ENCODE results near the gene KRTAP12-4. TPM values are rescaled to one million over a fixed set of nuclear protein-coding genes. Genes with fewer than 3 reads are reported as not detected.
"Not testable (repeated sequence)": the region's sequence is repeated elsewhere in the genome, so short reads cannot be mapped to it uniquely, and the experiment has no call there.

The KRTAP12-4 gene
- total RNA-seq, 1 donor from 2014 or later = not detected

- H3K27me3 ChIP-seq (ENCODE audit: control insufficient read depth in 3 of 3, insufficient read depth in 3 of 3, low read length in 3 of 3) = peaks cover 0 to 17% (median 11%) of the 10 kb centered on the region in 3 donors
- H3K4me3 ChIP-seq (ENCODE audit: low read length in 3 of 3) = no peak overlapping the region
- no peaks in the 10 kb centered on the region for H3K36me3 ChIP-seq (ENCODE audit: control insufficient read depth in 3 of 3, insufficient read depth in 3 of 3, low read length in 3 of 3)
- no peak overlapping the region for H3K27ac ChIP-seq (ENCODE audit: low read depth, low read length)
- no peaks in the 10 kb centered on the region for H3K4me1 ChIP-seq (ENCODE audit: control insufficient read depth in 3 of 3, insufficient read depth in 3 of 3, low read length in 3 of 3)
- no peaks in the 10 kb centered on the region for H3K9me3 ChIP-seq (ENCODE audit: control insufficient read depth in 3 of 3, low read length in 3 of 3)
- no peak overlapping the region for H3K9ac ChIP-seq (ENCODE audit: low read depth in 1 of 3, low read length in 3 of 3)
These were observed 23.4 kb upstream of the KRTAP12-4 start for GRCh38 chr21:44677881-44678280.

DNA sequence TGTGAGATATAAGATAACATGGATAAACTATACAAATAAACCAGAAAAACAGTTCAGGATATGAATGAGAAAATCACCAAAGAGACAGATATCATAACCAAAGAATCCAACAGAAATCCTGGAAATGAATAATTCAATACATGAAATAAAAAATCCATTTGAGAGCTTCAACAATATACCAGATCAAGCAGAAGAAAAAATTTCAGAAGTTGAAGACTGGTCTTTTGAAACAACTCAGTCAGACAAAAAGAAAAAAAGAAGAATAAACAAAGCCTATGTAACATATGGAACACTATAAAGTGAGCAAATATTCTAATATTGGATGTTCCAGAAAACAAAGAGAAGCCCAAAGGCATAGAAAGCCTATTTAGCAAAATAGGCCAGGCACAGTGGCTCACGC lies 17.5 kb upstream of the KRTAP12-4 start:
- Histone ChIP-seq H3K9ac (ENCODE audit: low read depth in 1 of 3, low read length in 3 of 3) (no peak overlapping the region), H3K27me3 (ENCODE audit: control insufficient read depth in 3 of 3, insufficient read depth in 3 of 3, low read length in 3 of 3) (peaks cover 0 to 10% (median under 1%) of the 10 kb centered on the region in 3 donors), H3K36me3 (ENCODE audit: control insufficient read depth in 3 of 3, insufficient read depth in 3 of 3, low read length in 3 of 3) (no peaks in the 10 kb centered on the region), H3K4me1 (ENCODE audit: control insufficient read depth in 3 of 3, insufficient read depth in 3 of 3, low read length in 3 of 3) (no peaks in the 10 kb centered on the region), H3K9me3 (ENCODE audit: control insufficient read depth in 3 of 3, low read length in 3 of 3) (peaks cover 0 to 7% (median 4%) of the 10 kb centered on the region in 3 donors), H3K4me3 (ENCODE audit: low read length in 3 of 3) (no peak overlapping the region), H3K27ac (ENCODE audit: low read depth, low read length) (no peak overlapping the region)

DNA sequence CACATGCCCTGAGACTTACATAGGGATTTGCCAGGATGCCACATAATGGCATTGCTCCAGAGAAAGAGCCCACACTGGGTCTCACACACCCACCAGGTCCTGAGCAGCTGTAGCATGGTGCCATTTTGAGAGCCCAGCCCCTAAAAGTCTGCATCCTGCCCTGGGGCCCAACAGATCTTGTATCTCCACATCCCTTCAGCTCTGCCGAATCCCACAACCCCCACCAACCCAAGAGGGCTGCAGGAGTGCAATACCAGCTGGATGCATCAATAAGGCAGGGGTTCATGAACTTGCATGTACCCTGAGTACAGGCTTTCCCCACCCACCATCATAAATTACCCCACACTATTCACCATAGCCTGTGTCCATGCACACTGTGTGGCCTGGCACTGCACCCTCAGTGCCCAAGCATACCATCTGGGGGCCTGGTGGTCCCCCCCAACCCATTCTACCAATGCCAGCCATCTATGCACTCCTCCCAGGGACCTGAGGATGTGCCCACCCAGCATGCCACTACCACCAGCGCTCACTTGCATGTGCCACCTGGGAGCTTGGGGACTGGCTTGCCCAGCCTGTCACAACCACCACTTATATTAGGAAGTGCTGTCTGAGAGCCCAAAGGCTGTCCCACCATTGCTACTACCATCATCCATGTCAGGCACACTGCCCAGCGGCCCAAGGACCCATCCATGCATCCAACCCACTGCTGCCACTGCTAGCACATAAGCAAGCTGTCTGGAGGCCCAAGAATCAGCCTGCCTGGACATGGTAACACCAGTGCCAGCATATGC lies 16.4 kb upstream of the KRTAP12-4 start:
- Histone ChIP-seq H3K36me3 (ENCODE audit: control insufficient read depth in 3 of 3, insufficient read depth in 3 of 3, low read length in 3 of 3) (no peaks in the 10 kb centered on the region), H3K27ac (ENCODE audit: low read depth, low read length) (no peak overlapping the region), H3K9ac (ENCODE audit: low read depth in 1 of 3, low read length in 3 of 3) (no peak overlapping the region), H3K9me3 (ENCODE audit: control insufficient read depth in 3 of 3, low read length in 3 of 3) (peaks cover 0 to 7% (median 4%) of the 10 kb centered on the region in 3 donors), H3K4me3 (ENCODE audit: low read length in 3 of 3) (no peak overlapping the region), H3K27me3 (ENCODE audit: control insufficient read depth in 3 of 3, insufficient read depth in 3 of 3, low read length in 3 of 3) (peaks cover 0 to 8% (median 0%) of the 10 kb centered on the region in 3 donors), H3K4me1 (ENCODE audit: control insufficient read depth in 3 of 3, insufficient read depth in 3 of 3, low read length in 3 of 3) (no peaks in the 10 kb centered on the region)

- Histone ChIP-seq H3K9me3 (ENCODE audit: control insufficient read depth in 3 of 3, low read length in 3 of 3) (peaks cover 0 to 7% (median 4%) of the 10 kb centered on the region in 3 donors), H3K27ac (ENCODE audit: low read depth, low read length) (no peak overlapping the region), H3K36me3 (ENCODE audit: control insufficient read depth in 3 of 3, insufficient read depth in 3 of 3, low read length in 3 of 3) (no peaks in the 10 kb centered on the region), H3K27me3 (ENCODE audit: control insufficient read depth in 3 of 3, insufficient read depth in 3 of 3, low read length in 3 of 3) (peaks cover 0 to 8% (median 0%) of the 10 kb centered on the region in 3 donors), H3K4me3 (ENCODE audit: low read length in 3 of 3) (no peak overlapping the region), H3K9ac (ENCODE audit: low read depth in 1 of 3, low read length in 3 of 3) (no peak overlapping the region), H3K4me1 (ENCODE audit: control insufficient read depth in 3 of 3, insufficient read depth in 3 of 3, low read length in 3 of 3) (no peaks in the 10 kb centered on the region)
These were observed 13.2 kb upstream of the KRTAP12-4 start for GRCh38 chr21:44667612-44668011.

DNA sequence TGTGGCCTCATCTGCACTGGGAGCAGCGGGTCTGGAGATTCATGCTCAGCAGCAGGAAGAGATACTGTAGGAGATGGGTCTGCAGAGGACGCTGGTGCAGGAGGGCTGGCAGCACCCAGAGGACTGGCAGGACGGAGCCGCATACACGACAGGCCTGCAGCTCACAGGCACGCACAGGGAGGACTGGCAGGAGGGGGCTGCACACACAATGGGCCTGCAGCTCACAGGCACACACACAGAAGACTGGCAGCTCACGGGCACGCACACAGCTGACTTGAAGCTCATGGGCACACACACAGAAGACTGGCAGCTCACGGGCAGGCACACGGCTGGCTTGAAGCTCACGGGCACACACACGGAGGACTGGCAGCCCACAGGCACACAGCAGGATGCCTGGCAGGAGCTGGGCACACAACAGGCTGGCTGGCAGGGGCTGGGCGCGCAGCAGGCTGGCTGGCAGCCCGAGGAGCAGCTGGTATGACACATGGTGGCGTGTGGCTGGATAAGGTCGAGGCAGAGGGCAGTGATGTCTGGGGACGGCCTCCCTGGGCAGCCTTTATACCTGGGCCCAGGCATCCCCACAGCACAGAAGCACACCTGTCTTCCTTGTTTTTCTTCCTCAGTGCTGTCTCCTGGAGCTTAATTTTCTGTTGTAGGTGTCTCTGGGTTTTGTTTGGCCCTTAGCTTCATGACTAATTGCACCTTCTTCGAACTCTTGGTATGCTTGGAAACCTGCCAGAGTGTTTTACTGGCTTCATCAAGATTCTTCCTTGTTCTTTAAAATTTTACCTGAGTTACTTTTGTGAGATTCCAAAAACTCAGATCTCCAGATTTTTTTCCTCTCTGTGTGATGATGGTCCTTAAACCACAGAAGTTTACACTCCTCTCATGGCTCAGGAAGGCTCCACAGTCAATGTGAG lies 12.2 kb upstream of the KRTAP12-4 start, which contains the start of gene KRTAP12-2:
TSS of gene KRTAP12-2 (minus strand) at position 527 of the 920 bp plus-strand sequence. CDS start at position 486, 41 bp downstream.
- H3K4me3 ChIP-seq (ENCODE audit: low read length in 3 of 3) = no peak within 1 kb of the TSS
- H3K27ac ChIP-seq (ENCODE audit: low read depth, low read length) = no peak within 1 kb of the TSS
- H3K9me3 ChIP-seq (ENCODE audit: control insufficient read depth in 3 of 3, low read length in 3 of 3) = peaks cover 0 to 7% (median 4%) of the 10 kb centered on the region in 3 donors
- H3K36me3 ChIP-seq (ENCODE audit: control insufficient read depth in 3 of 3, insufficient read depth in 3 of 3, low read length in 3 of 3) = no peaks in the 10 kb centered on the region
- no peaks in the 10 kb centered on the region for H3K4me1 ChIP-seq (ENCODE audit: control insufficient read depth in 3 of 3, insufficient read depth in 3 of 3, low read length in 3 of 3)
- peaks cover 0 to 8% (median 0%) of the 10 kb centered on the region in 3 donors for H3K27me3 ChIP-seq (ENCODE audit: control insufficient read depth in 3 of 3, insufficient read depth in 3 of 3, low read length in 3 of 3)
- H3K9ac ChIP-seq (ENCODE audit: low read depth in 1 of 3, low read length in 3 of 3) = no peak within 1 kb of the TSS

DNA sequence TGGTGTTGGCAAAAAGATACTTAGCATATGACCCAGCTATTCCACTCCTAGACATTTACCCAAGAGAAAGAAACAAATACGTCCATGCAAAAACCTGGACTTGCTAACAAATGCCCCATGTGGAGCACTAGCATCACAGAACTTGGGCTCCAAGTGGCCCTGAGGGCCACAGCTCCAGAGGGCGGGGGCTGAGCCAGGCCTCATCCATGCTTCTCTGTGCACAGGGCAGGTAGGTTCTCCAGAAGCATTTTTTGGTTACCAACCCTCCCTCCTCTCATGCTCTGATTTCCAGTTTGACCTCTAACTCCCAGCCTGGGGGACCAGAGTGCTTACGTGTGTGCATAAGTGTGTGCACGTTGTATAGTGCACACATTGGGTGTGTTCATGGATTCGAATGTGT lies 10.2 kb upstream of the KRTAP12-4 start:
- H3K9ac ChIP-seq (ENCODE audit: low read depth in 1 of 3, low read length in 3 of 3) = no peak overlapping the region
- no peak overlapping the region for H3K4me3 ChIP-seq (ENCODE audit: low read length in 3 of 3)
- no peaks in the 10 kb centered on the region for H3K4me1 ChIP-seq (ENCODE audit: control insufficient read depth in 3 of 3, insufficient read depth in 3 of 3, low read length in 3 of 3)
- no peaks in the 10 kb centered on the region for H3K9me3 ChIP-seq (ENCODE audit: control insufficient read depth in 3 of 3, low read length in 3 of 3)
- H3K27ac ChIP-seq (ENCODE audit: low read depth, low read length) = no peak overlapping the region
- H3K27me3 ChIP-seq (ENCODE audit: control insufficient read depth in 3 of 3, insufficient read depth in 3 of 3, low read length in 3 of 3) = peaks cover 0 to 3% (median 0%) of the 10 kb centered on the region in 3 donors
- H3K36me3 ChIP-seq (ENCODE audit: control insufficient read depth in 3 of 3, insufficient read depth in 3 of 3, low read length in 3 of 3) = no peaks in the 10 kb centered on the region

DNA sequence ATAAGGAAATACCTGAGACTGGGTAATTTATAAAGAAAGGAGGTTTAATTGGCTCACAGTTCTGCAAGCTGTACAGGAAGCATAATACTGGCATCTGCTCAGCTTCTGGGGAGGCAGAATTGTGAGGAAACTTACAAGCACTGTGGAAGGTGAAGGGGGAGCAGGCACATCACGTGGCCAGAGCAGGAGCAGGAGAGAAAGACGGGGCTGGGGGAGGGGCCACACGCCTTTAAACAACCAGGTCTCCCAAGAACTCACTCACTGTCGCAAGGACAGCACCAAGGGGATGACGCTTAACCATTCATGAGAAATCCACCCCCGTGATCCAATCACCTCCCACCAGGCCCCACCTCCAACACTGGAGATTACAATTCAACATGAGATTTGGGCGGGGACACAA lies 7.1 kb upstream of the KRTAP12-4 start:
- not testable (repeated sequence) for H3K4me3 ChIP-seq (ENCODE audit: low read length in 3 of 3); H3K9ac ChIP-seq (ENCODE audit: low read depth in 1 of 3, low read length in 3 of 3); H3K27ac ChIP-seq (ENCODE audit: low read depth, low read length); H3K36me3 ChIP-seq (ENCODE audit: control insufficient read depth in 3 of 3, insufficient read depth in 3 of 3, low read length in 3 of 3); H3K4me1 ChIP-seq (ENCODE audit: control insufficient read depth in 3 of 3, insufficient read depth in 3 of 3, low read length in 3 of 3); H3K9me3 ChIP-seq (ENCODE audit: control insufficient read depth in 3 of 3, low read length in 3 of 3)
- H3K27me3 ChIP-seq (ENCODE audit: control insufficient read depth in 3 of 3, insufficient read depth in 3 of 3, low read length in 3 of 3) = peaks cover 8 to 16% (median 13%) of the 10 kb centered on the region in 3 donors

- Histone ChIP-seq H3K9ac (ENCODE audit: low read depth in 1 of 3, low read length in 3 of 3) (no peak overlapping the region), H3K27ac (ENCODE audit: low read depth, low read length) (no peak overlapping the region), H3K36me3 (ENCODE audit: control insufficient read depth in 3 of 3, insufficient read depth in 3 of 3, low read length in 3 of 3) (no peaks in the 10 kb centered on the region), H3K27me3 (ENCODE audit: control insufficient read depth in 3 of 3, insufficient read depth in 3 of 3, low read length in 3 of 3) (peaks cover 8 to 21% (median 20%) of the 10 kb centered on the region in 3 donors), H3K9me3 (ENCODE audit: control insufficient read depth in 3 of 3, low read length in 3 of 3) (no peaks in the 10 kb centered on the region), H3K4me3 (ENCODE audit: low read length in 3 of 3) (no peak overlapping the region), H3K4me1 (ENCODE audit: control insufficient read depth in 3 of 3, insufficient read depth in 3 of 3, low read length in 3 of 3) (no peaks in the 10 kb centered on the region)
These were observed 4.6 kb upstream of the KRTAP12-4 start for GRCh38 chr21:44658913-44659595.

- no peak overlapping the region for H3K9ac ChIP-seq (ENCODE audit: low read depth in 1 of 3, low read length in 3 of 3)
- H3K4me3 ChIP-seq (ENCODE audit: low read length in 3 of 3) = no peak overlapping the region
- no peaks in the 10 kb centered on the region for H3K36me3 ChIP-seq (ENCODE audit: control insufficient read depth in 3 of 3, insufficient read depth in 3 of 3, low read length in 3 of 3)
- H3K4me1 ChIP-seq (ENCODE audit: control insufficient read depth in 3 of 3, insufficient read depth in 3 of 3, low read length in 3 of 3) = no peaks in the 10 kb centered on the region
- no peaks in the 10 kb centered on the region for H3K9me3 ChIP-seq (ENCODE audit: control insufficient read depth in 3 of 3, low read length in 3 of 3)
- H3K27ac ChIP-seq (ENCODE audit: low read depth, low read length) = no peak overlapping the region
- peaks cover 8 to 26% (median 25%) of the 10 kb centered on the region in 3 donors for H3K27me3 ChIP-seq (ENCODE audit: control insufficient read depth in 3 of 3, insufficient read depth in 3 of 3, low read length in 3 of 3)
These were observed 4.1 kb upstream of the KRTAP12-4 start for GRCh38 chr21:44658541-44658910.
